Stimulated activated naive B cell treated with anti-CD40 and anti-IgM and Interleukin-4, amounts not matched to agents 10 μg/mL and 1 μg/mL and 100 μg/mL, for 72 hours (primary cell): ENCODE measurements around the gene ADRA2B.
"Not testable (repeated sequence)": the region's sequence is repeated elsewhere in the genome, so short reads cannot be mapped to it uniquely, and the experiment has no call there.

Experiments used
- ATAC-seq, 2 donors: fragments of 150-1000 bp; cut with Tn5 transposase; replicated peaks; 2 replicates each; pipeline ENCODE4 v1.10.0; 2021; ENCODE audit warnings: moderate library complexity in 1 of 2
- DNase-seq: peaks from one replicate; pipeline ENCODE4 v3.0.0; 2021
- H3K27ac Mint-ChIP-seq: one replicate; pipeline ENCODE4 v1.8.0; 2022; ENCODE audit warnings: mild to moderate bottlenecking, mixed read lengths
- H3K27me3 Mint-ChIP-seq, 2 donors: one replicate each; pipeline ENCODE4 v1.8.0; 2022; ENCODE audit warnings: mixed read lengths in 2 of 2
- H3K36me3 Mint-ChIP-seq, 2 donors: one replicate each; pipeline ENCODE4 v1.8.0; 2022; ENCODE audit warnings: mixed read lengths in 2 of 2, mild to moderate bottlenecking in 1 of 2
- H3K4me1 Mint-ChIP-seq, 2 donors: one replicate each; pipeline ENCODE4 v1.8.0; 2022; ENCODE audit warnings: mixed read lengths in 2 of 2, mild to moderate bottlenecking in 1 of 2
- H3K4me3 Mint-ChIP-seq, 2 donors: one replicate each; pipeline ENCODE4 v1.8.0; 2022; ENCODE audit warnings: mild to moderate bottlenecking in 2 of 2, mixed read lengths in 2 of 2, moderate library complexity in 1 of 2
- H3K9me3 Mint-ChIP-seq, 2 donors: one replicate each; pipeline ENCODE4 v1.8.0; 2022; ENCODE audit warnings: mixed read lengths in 2 of 2, mild to moderate bottlenecking in 1 of 2

ADRA2B gene

DNA sequence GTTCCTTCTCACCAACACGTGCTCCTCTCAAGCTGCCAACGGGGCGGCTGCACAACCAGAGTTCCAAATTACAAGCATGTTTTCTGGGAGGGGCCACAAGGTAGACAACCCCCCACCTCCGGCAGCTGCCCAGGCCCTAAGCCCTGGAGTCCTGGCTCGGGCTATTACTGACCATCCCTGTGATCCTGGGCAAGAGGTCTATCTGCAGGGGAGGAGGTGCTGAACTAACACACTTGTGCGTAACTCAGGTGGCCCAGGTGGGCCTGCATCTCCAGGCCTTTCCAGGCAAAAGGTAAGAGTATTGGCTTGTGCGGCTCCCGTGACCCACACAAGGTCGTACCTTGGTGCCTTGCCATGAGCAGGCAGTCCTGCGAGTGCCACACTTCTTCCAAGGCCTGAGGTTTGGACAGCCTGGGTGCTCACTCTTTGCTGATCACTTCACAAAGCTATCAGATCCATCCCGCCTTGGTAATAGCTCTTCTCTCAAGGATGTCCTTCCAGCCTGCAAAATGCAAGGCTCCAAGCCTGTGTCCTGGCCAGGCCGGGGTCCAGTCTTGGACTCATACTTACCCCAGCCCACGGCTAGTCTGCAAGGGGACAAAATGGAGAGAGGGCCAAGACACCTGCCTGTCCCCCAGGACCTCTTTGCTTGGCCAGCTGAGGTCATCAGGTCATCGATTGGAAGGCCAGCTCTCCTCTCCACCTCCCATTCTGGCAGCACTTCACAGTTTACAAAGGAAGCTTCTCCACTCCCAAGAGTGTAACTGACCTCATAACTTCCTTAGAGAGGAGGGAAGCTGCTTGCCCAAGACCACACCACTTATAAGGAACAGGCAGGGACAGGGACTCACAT, 33.9 kb downstream of the ADRA2B start:
- Mint-ChIP-seq H3K36me3 (no peaks in the 10 kb centered on the region), H3K4me3 (no peak overlapping the region), H3K27me3 (peaks cover 12 to 41% of the 10 kb centered on the region in 2 donors), H3K4me1 (no peaks in the 10 kb centered on the region), H3K9me3 (peaks cover 0 to 2% of the 10 kb centered on the region in 2 donors), H3K27ac (no peak overlapping the region)
- no peak for ATAC-seq
- no peak for DNase-seq

- Mint-ChIP-seq H3K27me3 (peaks cover 12 to 42% of the 10 kb centered on the region in 2 donors), H3K36me3 (no peaks in the 10 kb centered on the region), H3K27ac (no peak overlapping the region), H3K4me3 (no peak overlapping the region), H3K9me3 (peaks cover 2 to 7% of the 10 kb centered on the region in 2 donors), H3K4me1 (no peaks in the 10 kb centered on the region)
- DNase-seq (no peak), ATAC-seq (no peak)
These were observed 35.3 kb downstream of the ADRA2B start for GRCh38 chr2:96081042-96081441.

DNA sequence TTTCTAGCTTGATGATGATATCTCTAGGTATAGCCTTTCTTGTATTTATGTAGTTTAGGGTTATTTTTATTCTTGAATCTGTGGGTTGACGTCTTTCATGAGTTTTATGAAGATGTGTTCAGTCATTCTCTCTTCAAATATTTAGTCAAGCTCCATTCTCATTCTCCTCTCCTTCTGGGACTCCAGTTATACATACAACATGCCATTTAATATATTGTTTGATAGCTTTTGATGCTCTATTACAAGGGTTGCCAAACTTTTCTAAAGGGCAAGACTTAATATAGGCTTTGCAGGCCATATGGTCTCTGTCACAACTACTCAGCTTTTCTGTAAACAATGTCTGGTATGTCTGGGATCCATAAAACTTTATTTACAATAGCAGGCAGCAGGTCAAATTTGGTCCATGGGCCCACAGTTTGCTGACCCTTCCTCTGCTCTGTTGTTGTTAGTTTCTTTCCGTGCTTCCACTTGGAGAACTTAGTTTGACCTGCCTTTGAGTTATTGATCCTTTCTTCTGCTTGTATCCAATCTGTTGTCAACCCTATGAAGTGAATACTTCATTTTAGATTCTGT, 41.1 kb downstream of the ADRA2B start:
- no peak for ATAC-seq
- Mint-ChIP-seq H3K27ac (no peak overlapping the region), H3K4me1 (no peaks in the 10 kb centered on the region), H3K9me3 (peaks cover 11 to 16% of the 10 kb centered on the region in 2 donors), H3K27me3 (peaks cover 8 to 37% of the 10 kb centered on the region in 2 donors), H3K36me3 (peaks cover 0 to 2% of the 10 kb centered on the region in 2 donors), H3K4me3 (no peak overlapping the region)
- DNase-seq, result no peak

DNA sequence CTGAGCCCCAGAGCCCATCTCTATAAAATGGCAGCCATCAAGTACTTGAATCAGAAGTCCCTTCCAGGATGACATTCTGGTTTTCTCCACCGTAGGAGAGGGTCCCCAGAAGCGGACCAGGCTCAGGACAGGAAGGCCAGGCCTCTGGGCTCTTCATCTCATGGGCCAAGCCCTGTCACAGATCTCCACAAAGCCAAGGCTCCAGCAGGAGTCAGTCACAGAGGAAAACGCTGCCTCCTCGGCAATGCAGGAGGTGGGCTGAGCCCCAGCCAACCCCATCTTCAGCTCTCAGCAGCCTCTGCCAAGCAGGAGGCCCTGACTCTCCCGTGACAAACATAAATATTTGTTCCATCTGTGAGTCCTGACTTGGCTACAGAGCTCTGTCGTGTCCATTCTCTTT, 42.2 kb downstream of the ADRA2B start:
- DNase-seq, result no peak

GRCh38 chr2:96073170-96073775, 43.1 kb downstream of the ADRA2B start:
- peaks cover 8 to 22% of the 10 kb centered on the region in 2 donors for H3K27me3 Mint-ChIP-seq
- ATAC-seq (no peak), DNase-seq (no peak)
- no peak overlapping the region for H3K4me3 Mint-ChIP-seq
- H3K27ac Mint-ChIP-seq, result no peak overlapping the region
- no peaks in the 10 kb centered on the region for H3K4me1 Mint-ChIP-seq
- peaks cover 11 to 16% of the 10 kb centered on the region in 2 donors for H3K9me3 Mint-ChIP-seq
- peaks cover 0 to 2% of the 10 kb centered on the region in 2 donors for H3K36me3 Mint-ChIP-seq

More for the DNA sequence above, 42.2 kb downstream of the ADRA2B start:
- Mint-ChIP-seq H3K36me3 (peaks cover 0 to 2% of the 10 kb centered on the region in 2 donors), H3K4me3 (no peak overlapping the region), H3K27ac (no peak overlapping the region), H3K9me3 (peaks cover 11 to 16% of the 10 kb centered on the region in 2 donors), H3K4me1 (no peaks in the 10 kb centered on the region), H3K27me3 (peaks cover 8 to 26% of the 10 kb centered on the region in 2 donors)
- no peak for ATAC-seq

DNA sequence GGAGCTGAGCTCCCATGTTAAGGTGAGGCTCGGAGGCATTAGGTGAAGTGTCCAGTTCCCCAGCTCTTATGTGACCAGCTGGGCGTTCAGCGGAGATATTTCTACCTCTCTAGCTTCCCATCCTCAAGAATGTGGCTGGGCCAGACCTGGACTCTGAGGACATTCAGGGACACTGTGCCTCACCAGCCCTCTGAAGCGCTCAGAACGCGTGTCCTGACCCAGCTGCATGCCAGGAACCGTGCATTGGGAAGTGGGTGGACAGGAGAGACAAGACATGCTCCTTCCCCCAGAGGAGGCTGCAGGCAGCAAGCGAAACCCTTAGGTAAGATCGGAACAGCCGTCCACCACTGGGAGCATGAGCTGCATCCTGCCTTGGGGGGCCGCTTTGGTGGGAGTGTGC, 43.6 kb downstream of the ADRA2B start:
- Mint-ChIP-seq H3K4me3 (no peak overlapping the region), H3K36me3 (peaks cover 0 to 2% of the 10 kb centered on the region in 2 donors), H3K4me1 (no peaks in the 10 kb centered on the region), H3K27ac (no peak overlapping the region), H3K9me3 (peaks cover 11 to 16% of the 10 kb centered on the region in 2 donors), H3K27me3 (peaks cover 8 to 22% of the 10 kb centered on the region in 2 donors)
- DNase-seq (no peak), ATAC-seq (no peak)

DNA sequence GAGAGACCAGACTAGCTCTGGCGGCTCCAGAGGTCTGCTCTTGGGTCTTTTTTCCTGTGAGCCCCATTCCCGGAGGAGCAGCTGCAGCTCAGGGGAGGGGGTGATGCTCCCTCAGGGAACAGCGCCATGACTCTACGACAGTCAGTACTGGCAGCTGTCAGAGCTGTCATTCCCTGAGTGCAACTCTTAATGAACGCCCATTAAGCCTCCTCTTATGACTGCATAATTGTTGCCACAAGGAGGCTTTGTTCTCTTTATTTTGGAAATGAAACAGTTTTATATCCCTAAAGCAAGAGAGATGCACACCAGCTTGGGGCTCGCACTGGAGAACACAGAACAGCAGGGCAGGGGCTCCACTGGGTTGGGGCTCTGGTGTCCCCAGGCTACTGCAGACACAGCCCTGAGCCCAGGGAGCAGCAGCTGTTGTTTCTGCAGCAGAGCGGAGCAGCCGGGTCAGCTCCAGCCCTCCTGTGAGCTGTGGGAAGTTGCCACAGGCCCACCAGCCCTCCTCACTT, 44.3 kb downstream of the ADRA2B start:
- not testable (repeated sequence) for H3K27ac Mint-ChIP-seq, H3K36me3 Mint-ChIP-seq, DNase-seq, ATAC-seq, H3K4me1 Mint-ChIP-seq, H3K4me3 Mint-ChIP-seq
- Mint-ChIP-seq H3K27me3 (peaks cover 8 to 22% of the 10 kb centered on the region in 2 donors), H3K9me3 (peaks cover 11 to 16% of the 10 kb centered on the region in 2 donors)

- not testable (repeated sequence) for H3K4me1 Mint-ChIP-seq, H3K27ac Mint-ChIP-seq, ATAC-seq, DNase-seq, H3K36me3 Mint-ChIP-seq, H3K4me3 Mint-ChIP-seq
- Mint-ChIP-seq H3K27me3 (peaks cover 8 to 22% of the 10 kb centered on the region in 2 donors), H3K9me3 (peaks cover 8 to 16% of the 10 kb centered on the region in 2 donors)
These were observed 45.0 kb downstream of the ADRA2B start for GRCh38 chr2:96071087-96071976.

DNA sequence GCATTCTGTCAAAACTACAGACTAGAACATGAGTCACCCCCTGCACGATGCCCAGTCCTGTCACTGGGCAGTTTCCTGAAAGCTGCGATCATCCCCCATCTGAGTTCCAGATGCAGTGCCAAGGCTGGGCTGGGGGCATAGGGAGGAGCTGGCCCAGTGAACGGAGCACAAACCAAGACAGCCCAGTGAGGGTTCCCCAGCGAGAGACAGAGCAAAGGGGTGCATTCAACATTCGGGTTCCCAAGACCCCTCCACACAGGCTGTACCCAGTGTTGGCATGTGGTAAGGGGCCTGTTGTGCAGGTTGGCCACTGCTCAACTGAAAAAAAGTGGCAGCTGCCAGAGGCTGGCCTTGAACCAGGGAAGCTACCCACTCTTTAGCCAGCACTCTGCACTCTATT, 46.0 kb downstream of the ADRA2B start:
- not testable (repeated sequence) for H3K36me3 Mint-ChIP-seq, H3K27ac Mint-ChIP-seq, H3K4me3 Mint-ChIP-seq, H3K4me1 Mint-ChIP-seq, ATAC-seq, H3K9me3 Mint-ChIP-seq, DNase-seq
- H3K27me3 Mint-ChIP-seq, result peaks cover 8 to 14% of the 10 kb centered on the region in 2 donors

GRCh38 chr2:96069878-96070277, 46.5 kb downstream of the ADRA2B start:
- H3K27ac Mint-ChIP-seq, DNase-seq, ATAC-seq, H3K9me3 Mint-ChIP-seq, H3K4me3 Mint-ChIP-seq, H3K4me1 Mint-ChIP-seq, H3K36me3 Mint-ChIP-seq: not testable (repeated sequence)
- peaks cover 8 to 12% of the 10 kb centered on the region in 2 donors for H3K27me3 Mint-ChIP-seq

GRCh38 chr2:96067902-96068581, 48.3 kb downstream of the ADRA2B start:
- not testable (repeated sequence) for ATAC-seq, DNase-seq, H3K4me3 Mint-ChIP-seq, H3K4me1 Mint-ChIP-seq, H3K9me3 Mint-ChIP-seq, H3K36me3 Mint-ChIP-seq, H3K27ac Mint-ChIP-seq
- peaks cover 8 to 11% of the 10 kb centered on the region in 2 donors for H3K27me3 Mint-ChIP-seq

DNA sequence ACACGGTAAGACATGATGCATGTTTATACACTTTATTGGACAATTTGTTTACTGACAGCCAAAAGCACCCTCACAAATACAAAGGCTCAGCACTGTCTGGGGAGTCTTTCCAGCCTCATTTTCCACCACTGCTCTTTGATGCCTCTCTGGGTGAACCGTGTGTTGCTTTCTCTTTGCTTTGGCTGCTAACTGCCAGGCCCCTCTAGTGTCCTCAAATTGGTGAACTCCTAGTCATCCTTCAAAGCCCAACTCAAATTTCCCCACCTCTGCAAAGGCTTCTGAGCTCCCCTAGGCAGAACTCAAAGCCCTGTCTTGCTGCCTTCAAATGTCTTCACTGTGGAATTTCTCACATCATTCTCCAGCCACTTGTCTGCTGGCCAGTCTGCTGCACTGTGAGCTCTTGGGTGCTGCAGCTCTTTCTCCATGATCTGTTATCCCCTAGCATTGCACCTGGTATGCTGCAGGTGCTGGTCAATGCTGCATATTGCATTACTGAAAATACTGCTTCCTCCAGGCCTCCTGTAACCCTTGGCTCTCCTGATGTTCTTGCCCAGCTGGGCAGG, 49.2 kb downstream of the ADRA2B start:
- H3K4me3 Mint-ChIP-seq, H3K27me3 Mint-ChIP-seq, H3K36me3 Mint-ChIP-seq, ATAC-seq, DNase-seq, H3K9me3 Mint-ChIP-seq, H3K4me1 Mint-ChIP-seq, H3K27ac Mint-ChIP-seq: not testable (repeated sequence)

DNA sequence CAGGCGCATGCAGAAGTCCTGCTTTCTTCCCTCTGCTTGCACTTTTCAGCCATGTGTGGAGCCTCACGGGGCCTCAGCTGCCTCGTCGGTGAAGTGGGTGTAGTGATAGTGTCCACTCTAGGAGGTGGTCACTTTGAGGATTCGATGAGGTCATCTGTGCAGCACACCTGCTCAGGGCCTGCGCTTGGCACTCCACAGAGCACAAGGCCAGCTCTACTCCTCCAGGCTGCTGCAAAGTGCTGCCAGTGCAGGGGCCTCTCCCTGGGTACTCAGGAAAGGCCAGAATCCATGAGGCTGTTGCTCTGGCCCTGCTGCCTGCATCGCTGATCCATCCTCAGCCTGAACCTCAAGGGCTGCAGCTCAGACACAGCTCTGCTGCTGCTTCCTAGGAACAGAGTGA, 49.9 kb downstream of the ADRA2B start:
- DNase-seq, H3K27ac Mint-ChIP-seq, ATAC-seq, H3K4me1 Mint-ChIP-seq, H3K9me3 Mint-ChIP-seq, H3K4me3 Mint-ChIP-seq, H3K27me3 Mint-ChIP-seq, H3K36me3 Mint-ChIP-seq: not testable (repeated sequence)
